Measurements from ENCODE around the gene ALCAM.

DNA sequence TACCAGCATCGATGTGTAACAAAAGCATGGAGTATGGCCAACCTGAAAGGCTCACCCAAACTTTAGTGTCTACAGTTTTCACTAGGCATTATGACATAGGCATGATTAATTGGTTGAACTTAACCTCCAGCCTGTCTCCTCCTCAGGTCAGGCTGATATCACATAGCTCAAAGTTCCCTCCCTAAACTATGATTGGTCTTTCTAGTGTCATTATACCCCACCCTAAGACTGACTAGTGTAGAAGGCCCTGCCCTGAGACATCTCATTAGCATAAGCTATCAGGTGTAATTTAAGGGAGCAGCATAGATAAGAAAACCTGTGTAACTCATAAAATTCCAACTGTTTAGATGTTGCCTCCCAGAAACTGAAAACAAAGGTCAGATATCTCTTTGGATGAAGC is 195.2 kb downstream of the ALCAM start:
- TF ChIP-seq, protein P1, sequence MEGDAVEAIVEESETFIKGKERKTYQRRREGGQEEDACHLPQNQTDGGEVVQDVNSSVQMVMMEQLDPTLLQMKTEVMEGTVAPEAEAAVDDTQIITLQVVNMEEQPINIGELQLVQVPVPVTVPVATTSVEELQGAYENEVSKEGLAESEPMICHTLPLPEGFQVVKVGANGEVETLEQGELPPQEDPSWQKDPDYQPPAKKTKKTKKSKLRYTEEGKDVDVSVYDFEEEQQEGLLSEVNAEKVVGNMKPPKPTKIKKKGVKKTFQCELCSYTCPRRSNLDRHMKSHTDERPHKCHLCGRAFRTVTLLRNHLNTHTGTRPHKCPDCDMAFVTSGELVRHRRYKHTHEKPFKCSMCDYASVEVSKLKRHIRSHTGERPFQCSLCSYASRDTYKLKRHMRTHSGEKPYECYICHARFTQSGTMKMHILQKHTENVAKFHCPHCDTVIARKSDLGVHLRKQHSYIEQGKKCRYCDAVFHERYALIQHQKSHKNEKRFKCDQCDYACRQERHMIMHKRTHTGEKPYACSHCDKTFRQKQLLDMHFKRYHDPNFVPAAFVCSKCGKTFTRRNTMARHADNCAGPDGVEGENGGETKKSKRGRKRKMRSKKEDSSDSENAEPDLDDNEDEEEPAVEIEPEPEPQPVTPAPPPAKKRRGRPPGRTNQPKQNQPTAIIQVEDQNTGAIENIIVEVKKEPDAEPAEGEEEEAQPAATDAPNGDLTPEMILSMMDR (conservative IDR thresholded peaks at IDR 0.05 in 1 of 2, IDR thresholded peaks at IDR 0.05 in 1 of 2; ENCODE audit: extremely low read depth in 1 of 2, insufficient read depth in 1 of 2, low read depth in 1 of 2, low read length in 2 of 2): no peak
- no peak for TF ChIP-seq EZH2 (IDR thresholded peaks at IDR 0.05; ENCODE audit: borderline replicate concordance, low read length)
